Measurements from ENCODE around the gene SHISA9. TPM values are rescaled to one million over a fixed set of nuclear protein-coding genes. Genes with fewer than 3 reads are reported as not detected.

Gene SHISA9
- total and polyA plus RNA-seq, 2 of the 4 experiments (the other 2 are of a cell fraction) = under 0.01 TPM; not detected in 1

DNA sequence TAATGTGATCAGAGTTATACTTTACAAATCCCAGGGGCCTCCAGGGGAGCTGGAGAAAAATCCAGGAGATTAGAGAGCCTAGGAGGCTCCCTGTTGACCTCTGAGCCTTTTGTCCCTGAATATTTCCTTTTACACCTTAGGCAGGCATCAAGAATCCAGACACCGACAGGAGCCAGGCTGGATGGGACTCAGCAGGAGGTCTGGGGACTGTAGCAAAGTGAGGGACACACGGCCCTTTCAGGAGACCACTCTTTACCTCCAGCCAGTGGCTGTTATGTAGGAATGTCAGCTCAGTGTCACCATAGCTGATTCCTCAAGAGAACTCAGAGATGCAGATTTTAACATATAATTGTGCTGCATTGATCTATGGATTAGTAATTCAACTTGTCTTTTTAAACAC is 198.4 kb downstream of the SHISA9 start:
- no peak overlapping the region for H3K4me2 ChIP-seq (ENCODE audit: low read depth, low read length)
- no peak overlapping the region for H3K23ac ChIP-seq (ENCODE audit: low read depth, low read length)
- no TSS peak for BruUV-seq (replicated peaks)
- peaks cover 36% of the 10 kb centered on the region for H3K9me3 ChIP-seq (ENCODE audit: control insufficient read depth, insufficient read depth, low read length)
- H2AK9ac ChIP-seq (replicated peaks; ENCODE audit: low read depth, low read length, poor library complexity) = no peak overlapping the region
- DNase-seq = no peak
- no peak overlapping the region for H2AK5ac ChIP-seq (ENCODE audit: low read depth, low read length)
- no peak overlapping the region for H2BK120ac ChIP-seq (ENCODE audit: low read depth, low read length)
- H3K14ac ChIP-seq (replicated peaks; ENCODE audit: low read depth, low read length) = no peak overlapping the region
- no peak overlapping the region for H3K4ac ChIP-seq (ENCODE audit: low read depth, low read length)
- no peak overlapping the region for H2BK20ac ChIP-seq (ENCODE audit: low read depth, low read length)
- H3K18ac ChIP-seq (ENCODE audit: low read depth, low read length) = no peak overlapping the region
- H3K56ac ChIP-seq (ENCODE audit: extremely low read depth, insufficient read depth, low read length) = no peak overlapping the region
- CTCF ChIA-PET = no interaction called here
- dilution Hi-C loops (cut with HindIII; ENCODE audit: low sequenced_read_pairs, unreplicated experiment) = no loop called here
- TF ChIP-seq SMC3 (IDR thresholded peaks at IDR 0.05; ENCODE audit: low read depth, low read length) (no peak), CEBPB (IDR thresholded peaks at IDR 0.05; ENCODE audit: low read depth, low read length) (no peak), RFX5 (IDR thresholded peaks at IDR 0.05; ENCODE audit: low read depth, low read length) (no peak), FOS (IDR thresholded peaks at IDR 0.05; ENCODE audit: low read depth, low read length) (no peak), MAFK (IDR thresholded peaks at IDR 0.05; ENCODE audit: low read depth, low read length) (no peak), BHLHE40 (IDR thresholded peaks at IDR 0.05; ENCODE audit: low read depth, low read length) (no peak), MXI1 (IDR thresholded peaks at IDR 0.05; ENCODE audit: borderline replicate concordance, low read depth, low read length) (no peak), NFE2L2 (IDR thresholded peaks at IDR 0.05; ENCODE audit: low read depth, low read length) (no peak), POLR2A (IDR thresholded peaks at IDR 0.05; ENCODE audit: low read depth, low read length) (no peak), RAD21 (IDR thresholded peaks at IDR 0.05; ENCODE audit: low read length) (no peak), RCOR1 (IDR thresholded peaks at IDR 0.05; ENCODE audit: insufficient replicate concordance, low read length) (no peak)
- TF ChIP-seq, protein P1, sequence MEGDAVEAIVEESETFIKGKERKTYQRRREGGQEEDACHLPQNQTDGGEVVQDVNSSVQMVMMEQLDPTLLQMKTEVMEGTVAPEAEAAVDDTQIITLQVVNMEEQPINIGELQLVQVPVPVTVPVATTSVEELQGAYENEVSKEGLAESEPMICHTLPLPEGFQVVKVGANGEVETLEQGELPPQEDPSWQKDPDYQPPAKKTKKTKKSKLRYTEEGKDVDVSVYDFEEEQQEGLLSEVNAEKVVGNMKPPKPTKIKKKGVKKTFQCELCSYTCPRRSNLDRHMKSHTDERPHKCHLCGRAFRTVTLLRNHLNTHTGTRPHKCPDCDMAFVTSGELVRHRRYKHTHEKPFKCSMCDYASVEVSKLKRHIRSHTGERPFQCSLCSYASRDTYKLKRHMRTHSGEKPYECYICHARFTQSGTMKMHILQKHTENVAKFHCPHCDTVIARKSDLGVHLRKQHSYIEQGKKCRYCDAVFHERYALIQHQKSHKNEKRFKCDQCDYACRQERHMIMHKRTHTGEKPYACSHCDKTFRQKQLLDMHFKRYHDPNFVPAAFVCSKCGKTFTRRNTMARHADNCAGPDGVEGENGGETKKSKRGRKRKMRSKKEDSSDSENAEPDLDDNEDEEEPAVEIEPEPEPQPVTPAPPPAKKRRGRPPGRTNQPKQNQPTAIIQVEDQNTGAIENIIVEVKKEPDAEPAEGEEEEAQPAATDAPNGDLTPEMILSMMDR (conservative IDR thresholded peaks at IDR 0.05; ENCODE audit: low read depth, low read length) = no peak
- TF ChIP-seq, protein P2, sequence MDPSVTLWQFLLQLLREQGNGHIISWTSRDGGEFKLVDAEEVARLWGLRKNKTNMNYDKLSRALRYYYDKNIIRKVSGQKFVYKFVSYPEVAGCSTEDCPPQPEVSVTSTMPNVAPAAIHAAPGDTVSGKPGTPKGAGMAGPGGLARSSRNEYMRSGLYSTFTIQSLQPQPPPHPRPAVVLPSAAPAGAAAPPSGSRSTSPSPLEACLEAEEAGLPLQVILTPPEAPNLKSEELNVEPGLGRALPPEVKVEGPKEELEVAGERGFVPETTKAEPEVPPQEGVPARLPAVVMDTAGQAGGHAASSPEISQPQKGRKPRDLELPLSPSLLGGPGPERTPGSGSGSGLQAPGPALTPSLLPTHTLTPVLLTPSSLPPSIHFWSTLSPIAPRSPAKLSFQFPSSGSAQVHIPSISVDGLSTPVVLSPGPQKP (IDR thresholded peaks at IDR 0.05; ENCODE audit: borderline replicate concordance, low read depth, low read length) = no peak
- intact Hi-C loops (cut with micrococcal nuclease) = no loop called here
- WGBS, 2 experiments (ENCODE audit: extremely low coverage in 2 of 2, insufficient read length in 1 of 2) = no CpG with 5 or more reads among the region's 2 CpGs
- no peaks in the 10 kb centered on the region for H4K20me1 ChIP-seq (ENCODE audit: insufficient read depth, low read length)
- no peak overlapping the region for H2BK5ac ChIP-seq (ENCODE audit: low read depth, low read length, poor library complexity, severe bottlenecking)
- H3K27ac ChIP-seq (ENCODE audit: insufficient read depth, low read length) = no peak overlapping the region
- H2BK15ac ChIP-seq (ENCODE audit: low read depth, low read length) = no peak overlapping the region
- POLR2A ChIA-PET (ENCODE audit: unreplicated experiment) = no interaction called here
- H4K91ac ChIP-seq (ENCODE audit: insufficient read depth, low read depth, low read length) = no peak overlapping the region
- no peak overlapping the region for H4K8ac ChIP-seq (ENCODE audit: low read depth in 2 of 2, low read length in 2 of 2)
- H3K27me3 ChIP-seq (ENCODE audit: control insufficient read depth, insufficient read depth, low read length) = no peaks in the 10 kb centered on the region
- H3K9me1 ChIP-seq (ENCODE audit: insufficient read depth, low read length) = no peaks in the 10 kb centered on the region
- no peaks in the 10 kb centered on the region for H3K4me1 ChIP-seq (ENCODE audit: control insufficient read depth, insufficient read depth, low read length)
- no peaks in the 10 kb centered on the region for H3K36me3 ChIP-seq (ENCODE audit: control insufficient read depth, insufficient read depth, low read length)
- no peak overlapping the region for H2AFZ ChIP-seq (replicated peaks; ENCODE audit: low read length, poor library complexity)
- no peak for ATAC-seq (ENCODE audit: low read depth)
- no peak overlapping the region for H3K9ac ChIP-seq (ENCODE audit: low read depth, low read length)
- no peak overlapping the region for H4K5ac ChIP-seq (ENCODE audit: low read depth, low read length)
- in situ Hi-C loops (cut with MboI; ENCODE audit: low sequenced_read_pairs) = no loop called here
- no peaks in the 10 kb centered on the region for H3K79me1 ChIP-seq (ENCODE audit: low read depth in 1 of 2, low read length in 2 of 2)
- no peak overlapping the region for H3K4me3 ChIP-seq (ENCODE audit: insufficient read depth, low read depth, low read length)
